Tibial nerve (tissue), 3 donors: ENCODE measurements around the gene RHCE.

Experiments used
- POLR2A ChIP-seq, 2 donors: fragments of 450-650 bp; IDR thresholded peaks; one replicate each; pipeline ENCODE4 v1.6.1; 2017; ENCODE audit warnings: antibody characterized with exemption in 2 of 2, mild to moderate bottlenecking in 2 of 2, moderate library complexity in 2 of 2
- TF ChIP-seq, protein P1 (sequence below), 5 experiments: fragments of 200-600 bp in 3 of 5; fragments of 450-650 bp in 2 of 5; sonication (generic) in 3 of 5; IDR thresholded peaks; one replicate each; pipeline ENCODE4 v1.5.1; 2016 to 2019; ENCODE audit warnings: antibody characterized with exemption in 5 of 5, mild to moderate bottlenecking in 3 of 5, moderate library complexity in 2 of 5

DNA sequence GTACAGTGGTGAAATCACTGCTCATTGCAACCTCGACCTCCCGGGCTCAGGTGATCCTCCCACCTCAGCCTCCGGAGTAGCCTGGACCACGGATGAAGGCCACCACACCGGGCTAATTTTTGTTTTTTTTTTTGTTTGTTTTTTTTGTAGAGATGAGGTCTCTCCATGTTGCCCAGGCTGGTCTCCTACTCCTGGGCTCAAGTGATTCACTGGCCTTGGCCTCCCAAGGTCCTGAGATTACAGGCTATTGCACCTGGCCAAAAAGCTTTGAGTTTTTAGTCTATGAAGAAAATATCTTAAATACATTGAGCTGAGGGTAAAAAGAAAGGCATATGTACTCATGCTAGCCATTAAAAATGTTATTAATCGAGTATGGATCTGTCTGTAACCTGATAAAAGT lies 78.9 kb downstream of the RHCE start:
- TF ChIP-seq, protein P1, sequence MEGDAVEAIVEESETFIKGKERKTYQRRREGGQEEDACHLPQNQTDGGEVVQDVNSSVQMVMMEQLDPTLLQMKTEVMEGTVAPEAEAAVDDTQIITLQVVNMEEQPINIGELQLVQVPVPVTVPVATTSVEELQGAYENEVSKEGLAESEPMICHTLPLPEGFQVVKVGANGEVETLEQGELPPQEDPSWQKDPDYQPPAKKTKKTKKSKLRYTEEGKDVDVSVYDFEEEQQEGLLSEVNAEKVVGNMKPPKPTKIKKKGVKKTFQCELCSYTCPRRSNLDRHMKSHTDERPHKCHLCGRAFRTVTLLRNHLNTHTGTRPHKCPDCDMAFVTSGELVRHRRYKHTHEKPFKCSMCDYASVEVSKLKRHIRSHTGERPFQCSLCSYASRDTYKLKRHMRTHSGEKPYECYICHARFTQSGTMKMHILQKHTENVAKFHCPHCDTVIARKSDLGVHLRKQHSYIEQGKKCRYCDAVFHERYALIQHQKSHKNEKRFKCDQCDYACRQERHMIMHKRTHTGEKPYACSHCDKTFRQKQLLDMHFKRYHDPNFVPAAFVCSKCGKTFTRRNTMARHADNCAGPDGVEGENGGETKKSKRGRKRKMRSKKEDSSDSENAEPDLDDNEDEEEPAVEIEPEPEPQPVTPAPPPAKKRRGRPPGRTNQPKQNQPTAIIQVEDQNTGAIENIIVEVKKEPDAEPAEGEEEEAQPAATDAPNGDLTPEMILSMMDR (IDR thresholded peaks at IDR 0.05): no peak
- no peak for TF ChIP-seq POLR2A (IDR thresholded peaks at IDR 0.05)
